Measurements from ENCODE around the gene PDE4D. TPM values are rescaled to one million over a fixed set of nuclear protein-coding genes. Genes with fewer than 3 reads are reported as not detected.

Gene PDE4D
- total RNA-seq, 2 experiments from 2014 or later, result 0.50 to 0.51 TPM

DNA sequence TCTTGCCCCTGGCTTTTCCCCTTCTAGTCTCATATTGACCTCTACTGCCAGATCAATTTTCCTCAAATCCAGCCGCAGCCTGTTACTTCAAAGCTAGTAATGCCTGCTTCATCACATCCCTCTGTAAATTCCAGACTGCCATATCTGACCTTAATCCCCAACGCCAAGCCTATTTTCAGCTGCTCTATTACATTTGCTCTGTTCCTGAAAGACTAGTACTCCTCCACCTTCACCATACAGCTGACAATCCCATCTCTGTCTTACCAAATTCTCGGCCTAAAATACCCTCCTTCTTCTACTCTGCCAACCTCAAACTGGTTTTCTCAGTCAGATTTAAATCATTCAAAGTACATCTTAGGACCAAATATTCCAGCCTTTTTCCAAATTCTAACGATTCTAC, 890.4 kb downstream of the PDE4D start:
- no peaks in the 10 kb centered on the region for H3K79me2 ChIP-seq (ENCODE audit: insufficient read depth, low read depth, low read length)
- DNase-seq (ENCODE audit: low spot score), result no peak
- POLR2A ChIA-PET, result interaction anchor here (0.7 kb wide), 1 partner anchor 134 kb away, joined by 6 read pairs; no protein-coding TSS in a partner anchor
- H3K27ac ChIP-seq (ENCODE audit: low read depth, low read length, poor library complexity, severe bottlenecking), result no peak overlapping the region
- no peaks in the 10 kb centered on the region for H3K9me3 ChIP-seq (ENCODE audit: low read length)
- no peak overlapping the region for H2AFZ ChIP-seq (ENCODE audit: low read length)
- TF ChIP-seq, protein P1, sequence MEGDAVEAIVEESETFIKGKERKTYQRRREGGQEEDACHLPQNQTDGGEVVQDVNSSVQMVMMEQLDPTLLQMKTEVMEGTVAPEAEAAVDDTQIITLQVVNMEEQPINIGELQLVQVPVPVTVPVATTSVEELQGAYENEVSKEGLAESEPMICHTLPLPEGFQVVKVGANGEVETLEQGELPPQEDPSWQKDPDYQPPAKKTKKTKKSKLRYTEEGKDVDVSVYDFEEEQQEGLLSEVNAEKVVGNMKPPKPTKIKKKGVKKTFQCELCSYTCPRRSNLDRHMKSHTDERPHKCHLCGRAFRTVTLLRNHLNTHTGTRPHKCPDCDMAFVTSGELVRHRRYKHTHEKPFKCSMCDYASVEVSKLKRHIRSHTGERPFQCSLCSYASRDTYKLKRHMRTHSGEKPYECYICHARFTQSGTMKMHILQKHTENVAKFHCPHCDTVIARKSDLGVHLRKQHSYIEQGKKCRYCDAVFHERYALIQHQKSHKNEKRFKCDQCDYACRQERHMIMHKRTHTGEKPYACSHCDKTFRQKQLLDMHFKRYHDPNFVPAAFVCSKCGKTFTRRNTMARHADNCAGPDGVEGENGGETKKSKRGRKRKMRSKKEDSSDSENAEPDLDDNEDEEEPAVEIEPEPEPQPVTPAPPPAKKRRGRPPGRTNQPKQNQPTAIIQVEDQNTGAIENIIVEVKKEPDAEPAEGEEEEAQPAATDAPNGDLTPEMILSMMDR (conservative IDR thresholded peaks at IDR 0.05; ENCODE audit: low read length), result no peak
- TF ChIP-seq EZH2phosphoT487 (IDR thresholded peaks at IDR 0.05; ENCODE audit: borderline replicate concordance, low read depth, low read length), result no peak
- intact Hi-C loops (cut with micrococcal nuclease; ENCODE audit: unreplicated experiment), result no loop called here
- no peak overlapping the region for H3K4me2 ChIP-seq (ENCODE audit: low read length)
- H3K9me2 ChIP-seq (ENCODE audit: insufficient read depth, low read length), result no peaks in the 10 kb centered on the region
- no peaks in the 10 kb centered on the region for H4K20me1 ChIP-seq (ENCODE audit: insufficient read depth, low read length)
- H3K4me3 ChIP-seq (ENCODE audit: low read depth, low read length, poor library complexity, severe bottlenecking), result no peak overlapping the region
- no peaks in the 10 kb centered on the region for H3K4me1 ChIP-seq (ENCODE audit: insufficient read depth, low read length, poor library complexity, severe bottlenecking)
- H3K36me3 ChIP-seq (ENCODE audit: insufficient read depth, low read length), result no peaks in the 10 kb centered on the region
- no TSS peak for BruUV-seq (replicated peaks)
- CTCF ChIA-PET (ENCODE audit: unreplicated experiment), result no interaction called here

DNA sequence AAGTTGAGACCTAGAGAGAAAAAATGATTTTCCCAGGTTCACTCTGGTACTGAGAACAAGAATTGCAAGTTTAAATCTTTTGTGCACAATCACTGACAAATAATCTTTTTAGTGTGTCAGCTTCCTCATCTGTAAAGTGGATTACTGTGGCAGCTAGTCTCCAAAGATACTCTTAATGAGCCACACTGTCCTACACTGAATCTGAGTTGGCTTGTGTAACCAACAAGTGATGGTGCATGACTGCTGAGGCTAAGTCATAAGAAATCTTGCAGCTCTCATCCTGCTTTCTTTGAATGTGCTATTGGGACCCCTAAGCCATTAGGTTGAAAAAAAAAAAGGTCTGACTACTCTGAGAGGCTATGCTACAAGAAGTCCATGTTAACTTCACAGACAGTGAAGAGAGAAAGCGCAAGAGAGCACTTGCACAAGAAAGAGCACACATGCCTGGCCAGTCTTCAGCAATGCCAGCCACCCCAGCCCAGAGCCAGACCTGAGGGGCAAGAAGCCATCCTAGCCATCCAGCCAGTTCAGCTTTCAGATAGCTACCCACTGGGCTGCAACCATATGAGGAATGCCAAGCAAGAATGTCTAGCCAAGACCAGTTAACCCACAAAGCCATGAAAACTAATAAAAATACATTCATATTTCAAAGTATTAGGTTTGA, 891.2 kb downstream of the PDE4D start:
- no peaks in the 10 kb centered on the region for H4K20me1 ChIP-seq (ENCODE audit: insufficient read depth, low read length)
- intact Hi-C loops (cut with micrococcal nuclease; ENCODE audit: unreplicated experiment), result no loop called here
- no peak overlapping the region for H3K27ac ChIP-seq (ENCODE audit: low read depth, low read length, poor library complexity, severe bottlenecking)
- ChIA-PET CTCF (ENCODE audit: unreplicated experiment) (no interaction called here), POLR2A (interaction anchor here (0.6 to 2.0 kb wide), 2 partner anchors 16 to 41 kb away, joined by 3 to 6 read pairs; no protein-coding TSS in a partner anchor)
- H3K36me3 ChIP-seq (ENCODE audit: insufficient read depth, low read length), result no peaks in the 10 kb centered on the region
- no peak overlapping the region for H2AFZ ChIP-seq (ENCODE audit: low read length)
- TF ChIP-seq EZH2phosphoT487 (IDR thresholded peaks at IDR 0.05; ENCODE audit: borderline replicate concordance, low read depth, low read length), result no peak
- TF ChIP-seq, protein P1 (conservative IDR thresholded peaks at IDR 0.05; ENCODE audit: low read length), result no peak
- H3K9me2 ChIP-seq (ENCODE audit: insufficient read depth, low read length), result no peaks in the 10 kb centered on the region
- no peaks in the 10 kb centered on the region for H3K4me1 ChIP-seq (ENCODE audit: insufficient read depth, low read length, poor library complexity, severe bottlenecking)
- H3K4me3 ChIP-seq (ENCODE audit: low read depth, low read length, poor library complexity, severe bottlenecking), result no peak overlapping the region
- H3K4me2 ChIP-seq (ENCODE audit: low read length), result no peak overlapping the region
- DNase-seq (ENCODE audit: low spot score), result no peak
- BruUV-seq (replicated peaks), result no TSS peak
- H3K79me2 ChIP-seq (ENCODE audit: insufficient read depth, low read depth, low read length), result no peaks in the 10 kb centered on the region
- no peaks in the 10 kb centered on the region for H3K9me3 ChIP-seq (ENCODE audit: low read length)

DNA sequence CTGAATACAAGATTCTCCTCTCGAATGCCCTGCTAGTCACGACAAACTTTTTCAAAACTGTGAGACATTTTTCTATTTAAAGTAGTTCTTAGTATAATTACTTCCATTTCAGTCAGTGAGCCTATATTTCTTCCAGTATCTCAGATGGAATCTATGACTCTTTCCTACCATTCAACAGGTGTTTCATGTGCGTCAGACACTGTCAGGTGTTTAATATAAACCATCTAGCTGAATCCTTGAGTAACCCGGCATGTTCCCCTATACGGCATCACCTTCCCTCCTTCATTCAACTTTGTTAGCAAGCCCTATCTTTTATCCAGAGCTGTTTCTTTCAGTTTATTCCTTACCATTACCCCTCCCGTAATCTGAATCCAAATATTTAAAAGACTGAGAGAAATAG, 891.8 kb downstream of the PDE4D start:
- Histone ChIP-seq H3K36me3 (ENCODE audit: insufficient read depth, low read length) (no peaks in the 10 kb centered on the region), H2AFZ (ENCODE audit: low read length) (no peak overlapping the region), H3K4me3 (ENCODE audit: low read depth, low read length, poor library complexity, severe bottlenecking) (no peak overlapping the region), H4K20me1 (ENCODE audit: insufficient read depth, low read length) (no peaks in the 10 kb centered on the region), H3K27ac (ENCODE audit: low read depth, low read length, poor library complexity, severe bottlenecking) (no peak overlapping the region), H3K4me1 (ENCODE audit: insufficient read depth, low read length, poor library complexity, severe bottlenecking) (no peaks in the 10 kb centered on the region), H3K4me2 (ENCODE audit: low read length) (no peak overlapping the region), H3K9me2 (ENCODE audit: insufficient read depth, low read length) (no peaks in the 10 kb centered on the region), H3K79me2 (ENCODE audit: insufficient read depth, low read depth, low read length) (no peaks in the 10 kb centered on the region), H3K9me3 (ENCODE audit: low read length) (no peaks in the 10 kb centered on the region)
- no peak for DNase-seq (ENCODE audit: low spot score)
- no TSS peak for BruUV-seq (replicated peaks)
- TF ChIP-seq EZH2phosphoT487 (IDR thresholded peaks at IDR 0.05; ENCODE audit: borderline replicate concordance, low read depth, low read length), result no peak
- TF ChIP-seq, protein P1 (conservative IDR thresholded peaks at IDR 0.05; ENCODE audit: low read length), result no peak
- ChIA-PET CTCF (ENCODE audit: unreplicated experiment) (no interaction called here), POLR2A (interaction anchor here (0.6 to 2.0 kb wide), 2 partner anchors 17 to 42 kb away, joined by 3 to 6 read pairs; no protein-coding TSS in a partner anchor)
- intact Hi-C loops (cut with micrococcal nuclease; ENCODE audit: unreplicated experiment), result no loop called here
